Neural crest cell (in vitro differentiated cells): ENCODE data around the gene LTB. TPM values are rescaled to one million over a fixed set of nuclear protein-coding genes. Genes with fewer than 3 reads are reported as not detected.

ENCODE experiments used
- DNase-seq: peaks from one replicate; pipeline ENCODE4 v3.0.0; 2021; ENCODE audit warnings: low read depth, mixed read lengths, low spot score
- H3K27ac Mint-ChIP-seq: one replicate; pipeline ENCODE4 v1.8.0; 2021; ENCODE audit warnings: mild to moderate bottlenecking, mixed read lengths; ENCODE audit not compliant: unreplicated experiment
- H3K27me3 Mint-ChIP-seq: 2 replicates; pipeline ENCODE4 v1.8.0; 2021; ENCODE audit warnings: low read depth, mild to moderate bottlenecking, mixed read lengths
- H3K36me3 Mint-ChIP-seq: 2 replicates; pipeline ENCODE4 v1.8.0; 2021; ENCODE audit warnings: low read depth, mild to moderate bottlenecking, mixed read lengths
- H3K4me1 Mint-ChIP-seq: 2 replicates; pipeline ENCODE4 v1.8.0; 2021; ENCODE audit warnings: mixed read lengths
- H3K4me3 Mint-ChIP-seq: one replicate; pipeline ENCODE4 v1.8.0; 2021; ENCODE audit warnings: mild to moderate bottlenecking, mixed read lengths
- H3K9me3 Mint-ChIP-seq: 2 replicates; pipeline ENCODE4 v1.8.0; 2021; ENCODE audit warnings: mixed read lengths
- CTCF ChIP-seq: fragments of 200-600 bp; sonication (generic); conservative IDR thresholded peaks from 2 replicates; pipeline ENCODE4 v1.5.0; 2021; ENCODE audit warnings: antibody characterized with exemption, mild to moderate bottlenecking
- total RNA-seq: library from RNA; stranded (reverse); gene quantifications from 2 replicates; pipeline ENCODE4 v1.2.1, GENCODE V29; 2021

LTB gene
- total RNA-seq, 1 donor from 2014 or later, result not detected

- no peaks in the 10 kb centered on the region for H3K9me3 Mint-ChIP-seq
- H3K27me3 Mint-ChIP-seq, result no peaks in the 10 kb centered on the region
- H3K27ac Mint-ChIP-seq, result peak within 1 kb of the TSS; percentile 19
- no peak for DNase-seq
- TF ChIP-seq CTCF, result no peak
- no peak within 1 kb of the TSS for H3K4me3 Mint-ChIP-seq
- peaks cover 2% of the 10 kb centered on the region for H3K36me3 Mint-ChIP-seq
- H3K4me1 Mint-ChIP-seq, result peaks cover 8% of the 10 kb centered on the region
Measured at GRCh38 chr6:31614684-31615578, 32.7 kb upstream of the LTB start, which contains the start of gene AIF1. AIF1 (plus strand) TSS chr6:31615234; CDS start chr6:31615330, 96 bp downstream.

GRCh38 chr6:31614075-31614619, 31.9 kb upstream of the LTB start:
- Mint-ChIP-seq H3K27ac (peak overlapping the region; percentile 19), H3K4me3 (no peak overlapping the region), H3K36me3 (peaks cover 2% of the 10 kb centered on the region), H3K4me1 (peaks cover 4% of the 10 kb centered on the region), H3K27me3 (no peaks in the 10 kb centered on the region), H3K9me3 (no peaks in the 10 kb centered on the region)
- TF ChIP-seq CTCF, result no peak
- no peak for DNase-seq

- no peak for TF ChIP-seq CTCF
- no peak for DNase-seq
- no peaks in the 10 kb centered on the region for H3K9me3 Mint-ChIP-seq
- H3K27ac Mint-ChIP-seq, result no peak overlapping the region
- H3K4me1 Mint-ChIP-seq, result no peaks in the 10 kb centered on the region
- no peaks in the 10 kb centered on the region for H3K27me3 Mint-ChIP-seq
- no peaks in the 10 kb centered on the region for H3K36me3 Mint-ChIP-seq
- H3K4me3 Mint-ChIP-seq, result no peak overlapping the region
Measured at GRCh38 chr6:31610968-31611367, 28.7 kb upstream of the LTB start.

DNA sequence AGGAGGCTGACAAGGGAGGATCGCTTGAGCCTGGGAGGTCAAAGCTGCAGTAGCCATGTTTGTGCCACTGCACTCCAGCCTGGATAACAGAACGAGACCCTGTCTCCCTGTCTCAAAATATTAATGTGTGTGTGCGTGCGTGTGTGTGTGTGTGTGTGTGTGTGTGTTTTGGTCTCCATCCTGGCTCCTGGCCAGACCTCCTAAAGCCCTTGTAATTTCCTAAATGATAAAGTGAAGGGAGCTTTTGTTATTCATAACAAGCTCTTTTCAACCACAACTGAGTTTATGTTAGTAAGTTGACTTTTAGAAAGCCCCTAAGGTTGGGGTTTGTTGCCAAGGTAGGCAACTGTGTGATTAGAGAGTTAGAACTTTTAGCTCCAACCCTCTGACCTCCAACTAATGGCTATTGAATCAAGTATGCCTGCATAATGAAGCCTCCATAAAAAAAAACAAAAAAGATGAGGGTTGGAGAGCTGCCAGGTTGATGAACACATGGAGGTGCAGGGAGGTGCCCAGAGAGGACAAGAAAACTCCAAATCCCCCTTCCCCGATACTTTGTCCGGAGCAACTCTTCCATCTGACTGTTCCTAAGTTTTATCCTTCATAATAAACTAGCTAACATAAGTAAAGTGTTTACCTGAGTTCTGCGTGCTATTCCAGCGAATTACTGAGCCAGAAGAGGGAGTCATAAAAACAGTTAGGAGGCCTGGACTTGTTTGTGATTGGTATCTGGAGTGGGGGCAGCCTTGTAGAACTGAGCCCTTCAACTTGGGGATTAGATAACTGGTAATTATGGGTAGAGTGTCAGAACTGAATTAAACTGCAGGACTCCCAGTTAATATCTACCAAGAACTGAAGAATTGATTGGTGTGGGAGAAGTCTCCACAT, 27.5 kb upstream of the LTB start:
- Mint-ChIP-seq H3K9me3 (no peaks in the 10 kb centered on the region), H3K27ac (no peak overlapping the region), H3K4me1 (no peaks in the 10 kb centered on the region), H3K36me3 (no peaks in the 10 kb centered on the region), H3K4me3 (no peak overlapping the region), H3K27me3 (no peaks in the 10 kb centered on the region)
- DNase-seq, result no peak
- no peak for TF ChIP-seq CTCF

- no peak for TF ChIP-seq CTCF
- no peaks in the 10 kb centered on the region for H3K27me3 Mint-ChIP-seq
- H3K4me1 Mint-ChIP-seq, result no peaks in the 10 kb centered on the region
- no peak overlapping the region for H3K27ac Mint-ChIP-seq
- DNase-seq, result no peak
- H3K4me3 Mint-ChIP-seq, result no peak overlapping the region
- H3K36me3 Mint-ChIP-seq, result no peaks in the 10 kb centered on the region
- no peaks in the 10 kb centered on the region for H3K9me3 Mint-ChIP-seq
Measured at GRCh38 chr6:31607317-31607716, 25.1 kb upstream of the LTB start.
